NCI-H2107 (cell line): ENCODE data around the gene NSD2.

Experiments used
- DNase-seq: peaks from one replicate; lab custom pipeline; 2025; lab: John Stamatoyannopoulos, UW

Gene NSD2

GRCh38 chr4:1945124-1945895 lies 74.1 kb downstream of the NSD2 start:
- no peak for DNase-seq

GRCh38 chr4:1945912-1946311 lies 74.7 kb downstream of the NSD2 start:
- no peak for DNase-seq

GRCh38 chr4:1948232-1948631 lies 77.0 kb downstream of the NSD2 start:
- DNase-seq: no peak

GRCh38 chr4:1948892-1949436 lies 77.8 kb downstream of the NSD2 start:
- no peak for DNase-seq

GRCh38 chr4:1950369-1950768 lies 79.2 kb downstream of the NSD2 start:
- DNase-seq: no peak

- DNase-seq: no peak
Observed at GRCh38 chr4:1952058-1952700, 81.0 kb downstream of the NSD2 start.

GRCh38 chr4:1952719-1953118 lies 81.5 kb downstream of the NSD2 start:
- no peak for DNase-seq

- no peak for DNase-seq
Observed at GRCh38 chr4:1953335-1953734, 82.1 kb downstream of the NSD2 start.

- no peak for DNase-seq
Observed at GRCh38 chr4:1956631-1957030, 85.4 kb downstream of the NSD2 start.

GRCh38 chr4:1958276-1959103 lies 87.3 kb downstream of the NSD2 start:
- DNase-seq: no peak

GRCh38 chr4:1959104-1959384 lies 87.9 kb downstream of the NSD2 start:
- DNase-seq: no peak

GRCh38 chr4:1960170-1960825 lies 89.1 kb downstream of the NSD2 start:
- no peak for DNase-seq

- no peak for DNase-seq
Observed at GRCh38 chr4:1961038-1961437, 89.8 kb downstream of the NSD2 start.

- DNase-seq: no peak
Observed at GRCh38 chr4:1961563-1961962, 90.4 kb downstream of the NSD2 start.

- no peak for DNase-seq
Observed at GRCh38 chr4:1962980-1963379, 91.8 kb downstream of the NSD2 start.

GRCh38 chr4:1964443-1964842 lies 93.2 kb downstream of the NSD2 start:
- DNase-seq: no peak

- no peak for DNase-seq
Observed at GRCh38 chr4:1964971-1965370, 93.8 kb downstream of the NSD2 start.

GRCh38 chr4:1967512-1968149 lies 96.4 kb downstream of the NSD2 start:
- DNase-seq: no peak

GRCh38 chr4:1968686-1969295 lies 97.6 kb downstream of the NSD2 start:
- no peak for DNase-seq

GRCh38 chr4:1969928-1970723 lies 98.9 kb downstream of the NSD2 start:
- DNase-seq: no peak

GRCh38 chr4:1970926-1971325 lies 99.7 kb downstream of the NSD2 start:
- DNase-seq: no peak
